ENCODE data around the gene CGREF1.

DNA sequence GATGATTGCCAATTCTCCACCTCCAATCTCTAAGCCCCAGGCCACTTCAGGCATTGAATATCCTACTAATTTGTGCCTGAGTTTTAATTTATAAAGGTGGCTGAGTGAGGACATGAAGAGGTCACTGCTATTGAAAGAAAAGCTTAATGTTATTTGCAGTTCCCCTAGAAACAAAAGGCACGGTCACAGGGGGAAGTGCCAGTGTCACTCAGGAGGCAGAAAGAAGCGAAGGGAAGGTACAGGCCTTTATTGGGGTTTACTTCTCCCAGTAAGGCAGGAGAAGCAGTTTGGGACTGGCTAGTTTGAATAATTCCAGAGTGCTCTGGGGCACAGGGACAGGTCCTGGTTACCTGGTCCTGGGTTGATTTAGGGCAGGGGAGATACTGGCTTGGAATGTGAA lies 3.0 kb upstream of the CGREF1 start:
- TF ChIP-seq, protein P1, sequence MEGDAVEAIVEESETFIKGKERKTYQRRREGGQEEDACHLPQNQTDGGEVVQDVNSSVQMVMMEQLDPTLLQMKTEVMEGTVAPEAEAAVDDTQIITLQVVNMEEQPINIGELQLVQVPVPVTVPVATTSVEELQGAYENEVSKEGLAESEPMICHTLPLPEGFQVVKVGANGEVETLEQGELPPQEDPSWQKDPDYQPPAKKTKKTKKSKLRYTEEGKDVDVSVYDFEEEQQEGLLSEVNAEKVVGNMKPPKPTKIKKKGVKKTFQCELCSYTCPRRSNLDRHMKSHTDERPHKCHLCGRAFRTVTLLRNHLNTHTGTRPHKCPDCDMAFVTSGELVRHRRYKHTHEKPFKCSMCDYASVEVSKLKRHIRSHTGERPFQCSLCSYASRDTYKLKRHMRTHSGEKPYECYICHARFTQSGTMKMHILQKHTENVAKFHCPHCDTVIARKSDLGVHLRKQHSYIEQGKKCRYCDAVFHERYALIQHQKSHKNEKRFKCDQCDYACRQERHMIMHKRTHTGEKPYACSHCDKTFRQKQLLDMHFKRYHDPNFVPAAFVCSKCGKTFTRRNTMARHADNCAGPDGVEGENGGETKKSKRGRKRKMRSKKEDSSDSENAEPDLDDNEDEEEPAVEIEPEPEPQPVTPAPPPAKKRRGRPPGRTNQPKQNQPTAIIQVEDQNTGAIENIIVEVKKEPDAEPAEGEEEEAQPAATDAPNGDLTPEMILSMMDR (conservative IDR thresholded peaks at IDR 0.05; ENCODE audit: low read length), result no peak
- no peak for TF ChIP-seq EZH2phosphoT487 (IDR thresholded peaks at IDR 0.05; ENCODE audit: borderline replicate concordance, low read depth, low read length)
